A673 (cell line): ENCODE results near the gene ADCY3.

ENCODE experiments used
- CTCF ChIP-seq: fragments of 300-800, 200-600 bp; sonication (generic); conservative IDR thresholded peaks from 2 replicates; pipeline ENCODE4 v1.5.1; 2017; ENCODE audit warnings: low read depth, mild to moderate bottlenecking, antibody characterized with exemption, low read length, moderate library complexity, mixed read lengths
- EZH2 ChIP-seq: fragments of 200-600 bp; sonication (generic); IDR thresholded peaks from 2 replicates; pipeline ENCODE4 v1.6.1; 2017; ENCODE audit warnings: borderline replicate concordance, low read depth, mild to moderate bottlenecking, mixed read lengths, antibody characterized with exemption, low read length; ENCODE audit not compliant: poor library complexity, severe bottlenecking

GRCh38 chr2:24819442-24820174, 100.4 kb downstream of the ADCY3 start:
- no peak for TF ChIP-seq CTCF
- no peak for TF ChIP-seq EZH2
